Stimulated activated CD8-positive, alpha-beta memory T cell treated with anti-CD3 and anti-CD28 coated beads, Interleukin-15, amount 100 ng/mL, for 1 hour (primary cell): Measurements from ENCODE around the gene LAMC3.
"Not testable (repeated sequence)": the region's sequence is repeated elsewhere in the genome, so short reads cannot be mapped to it uniquely, and the experiment has no call there.

Experiments used
- DNase-seq: peaks from one replicate; pipeline ENCODE4 v3.0.0-alpha.2; 2020; ENCODE audit warnings: low read depth

Gene LAMC3

GRCh38 chr9:130991778-130992681, 16.9 kb upstream of the LAMC3 start:
- DNase-seq = no peak

GRCh38 chr9:130992682-130993032, 16.3 kb upstream of the LAMC3 start:
- DNase-seq = no peak

- no peak for DNase-seq
Observed at GRCh38 chr9:130993303-130994030, 15.5 kb upstream of the LAMC3 start.

- no peak for DNase-seq
Observed at GRCh38 chr9:130994135-130995085, 14.6 kb upstream of the LAMC3 start.

- DNase-seq = no peak
Observed at GRCh38 chr9:130995086-130996011, 13.6 kb upstream of the LAMC3 start.

GRCh38 chr9:130996205-130996604, 12.8 kb upstream of the LAMC3 start:
- no peak for DNase-seq

- no peak for DNase-seq
Observed at GRCh38 chr9:130996676-130997394, 12.1 kb upstream of the LAMC3 start.

- no peak for DNase-seq
Observed at GRCh38 chr9:130997395-130997684, 11.6 kb upstream of the LAMC3 start.

GRCh38 chr9:130997925-130998596, 10.9 kb upstream of the LAMC3 start:
- DNase-seq = no peak

- DNase-seq = no peak
Observed at GRCh38 chr9:130998597-130999244, 10.3 kb upstream of the LAMC3 start.

GRCh38 chr9:130999245-130999623, 9.7 kb upstream of the LAMC3 start:
- DNase-seq = no peak

GRCh38 chr9:131000526-131000925, 8.4 kb upstream of the LAMC3 start:
- DNase-seq = not testable (repeated sequence)

- no peak for DNase-seq
Observed at GRCh38 chr9:131001021-131001420, 8.0 kb upstream of the LAMC3 start.

- DNase-seq = no peak
Observed at GRCh38 chr9:131001990-131002389, 7.0 kb upstream of the LAMC3 start.

GRCh38 chr9:131006601-131007000, 2.4 kb upstream of the LAMC3 start:
- DNase-seq = no peak

GRCh38 chr9:131008086-131008485, 888 bp upstream of the LAMC3 start:
- DNase-seq = no peak

GRCh38 chr9:131008563-131008908, 438 bp upstream of the LAMC3 start:
- no peak for DNase-seq

- DNase-seq = no peak
Observed at GRCh38 chr9:131010482-131011273, 1.7 kb downstream of the LAMC3 start.
